ENCODE results near the gene PSPN. TPM values are rescaled to one million over a fixed set of nuclear protein-coding genes. Genes with fewer than 3 reads are reported as not detected.
"Not testable (repeated sequence)": the region's sequence is repeated elsewhere in the genome, so short reads cannot be mapped to it uniquely, and the experiment has no call there.

PSPN gene
- total RNA-seq, 2 donors from 2014 or later: 1.7 to 6.0 TPM

- Histone ChIP-seq H3K36me3 (peaks cover 4% of the 10 kb centered on the region), H3K9me3 (no peaks in the 10 kb centered on the region), H3K27me3 (no peaks in the 10 kb centered on the region), H3K27ac (peak overlapping the region; percentile 77), H3K9ac (ENCODE audit: low read depth in 2 of 2, low read length in 2 of 2) (peak overlapping the region; percentile 80 to 82), H3K4me3 (peak overlapping the region; percentile 98), H3K4me1 (no peaks in the 10 kb centered on the region)
- peak; percentile 31 for DNase-seq
- TF ChIP-seq CTCF (IDR thresholded peaks at IDR 0.05): no peak
- intact Hi-C loops (cut with DNase I): no loop called here
These were observed 13.7 kb downstream of the PSPN start for GRCh38 chr19:6362027-6362350.

DNA sequence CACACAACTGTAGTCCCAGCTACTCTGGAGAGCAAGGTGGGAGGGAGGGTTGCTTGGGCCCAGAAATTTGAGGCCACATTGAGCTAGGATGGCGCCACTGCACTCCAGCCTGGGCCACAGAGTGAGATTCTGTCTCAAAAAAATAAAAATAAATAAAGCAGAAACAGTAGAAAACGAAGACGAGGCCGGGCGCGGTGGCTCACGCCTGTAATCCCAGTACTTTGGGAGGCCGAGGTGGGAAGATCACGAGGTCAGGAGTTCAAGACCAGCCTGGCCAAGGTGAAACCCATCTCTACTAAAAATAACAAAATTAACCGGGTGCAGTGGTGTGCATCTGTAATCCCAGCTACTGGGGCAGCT lies 14.9 kb downstream of the PSPN start:
- peak overlapping the region; percentile 98 for H3K4me3 ChIP-seq
- H3K27ac ChIP-seq; DNase-seq; H3K36me3 ChIP-seq; H3K4me1 ChIP-seq; intact Hi-C loops (cut with DNase I); H3K9ac ChIP-seq (ENCODE audit: low read depth in 2 of 2, low read length in 2 of 2); H3K9me3 ChIP-seq; H3K27me3 ChIP-seq: not testable (repeated sequence)

- H3K9ac ChIP-seq (ENCODE audit: low read depth in 2 of 2, low read length in 2 of 2); intact Hi-C loops (cut with DNase I); H3K27me3 ChIP-seq; H3K27ac ChIP-seq; H3K4me3 ChIP-seq; H3K4me1 ChIP-seq; H3K9me3 ChIP-seq; H3K36me3 ChIP-seq; DNase-seq: not testable (repeated sequence)
These were observed 15.3 kb downstream of the PSPN start for GRCh38 chr19:6360445-6360844.

- Histone ChIP-seq H3K27ac (no peak overlapping the region), H3K4me3 (no peak overlapping the region), H3K9me3 (no peaks in the 10 kb centered on the region), H3K27me3 (no peaks in the 10 kb centered on the region), H3K36me3 (no peaks in the 10 kb centered on the region), H3K4me1 (no peaks in the 10 kb centered on the region), H3K9ac (ENCODE audit: low read depth in 2 of 2, low read length in 2 of 2) (no peak overlapping the region)
- intact Hi-C loops (cut with DNase I): no loop called here
- no peak for TF ChIP-seq CTCF (IDR thresholded peaks at IDR 0.05)
- DNase-seq: no peak
These were observed 16.0 kb downstream of the PSPN start for GRCh38 chr19:6359568-6360341.

- DNase-seq: no peak
- no peak overlapping the region for H3K4me3 ChIP-seq
- no peaks in the 10 kb centered on the region for H3K9me3 ChIP-seq
- no peaks in the 10 kb centered on the region for H3K36me3 ChIP-seq
- no peak for TF ChIP-seq CTCF (IDR thresholded peaks at IDR 0.05)
- intact Hi-C loops (cut with DNase I): no loop called here
- H3K4me1 ChIP-seq: no peaks in the 10 kb centered on the region
- H3K27me3 ChIP-seq: no peaks in the 10 kb centered on the region
- no peak overlapping the region for H3K27ac ChIP-seq
- H3K9ac ChIP-seq (ENCODE audit: low read depth in 2 of 2, low read length in 2 of 2): no peak overlapping the region
These were observed 17.7 kb downstream of the PSPN start for GRCh38 chr19:6358003-6358402.

- DNase-seq: no peak
- Histone ChIP-seq H3K36me3 (no peaks in the 10 kb centered on the region), H3K27ac (no peak overlapping the region)
These were observed 18.6 kb downstream of the PSPN start for GRCh38 chr19:6357174-6357573.

GRCh38 chr19:6355321-6356040 lies 20.3 kb downstream of the PSPN start:
- intact Hi-C loops (cut with DNase I); H3K9ac ChIP-seq (ENCODE audit: low read depth in 2 of 2, low read length in 2 of 2); H3K9me3 ChIP-seq; H3K27ac ChIP-seq; H3K4me1 ChIP-seq; H3K36me3 ChIP-seq; H3K4me3 ChIP-seq; H3K27me3 ChIP-seq; DNase-seq: not testable (repeated sequence)

More at GRCh38 chr19:6357174-6357573, 18.6 kb downstream of the PSPN start:
- TF ChIP-seq CTCF (IDR thresholded peaks at IDR 0.05): no peak
- H3K4me3 ChIP-seq: no peak overlapping the region
- no peaks in the 10 kb centered on the region for H3K27me3 ChIP-seq
- H3K9me3 ChIP-seq: no peaks in the 10 kb centered on the region
- no peak overlapping the region for H3K9ac ChIP-seq (ENCODE audit: low read depth in 2 of 2, low read length in 2 of 2)
- intact Hi-C loops (cut with DNase I): no loop called here
- no peaks in the 10 kb centered on the region for H3K4me1 ChIP-seq
